GM18867 (cell line): ENCODE results near the gene HIF1AN.
"Not testable (repeated sequence)": the region's sequence is repeated elsewhere in the genome, so short reads cannot be mapped to it uniquely, and the experiment has no call there.

Experiments
- ATAC-seq: cut with Tn5 transposase; IDR thresholded peaks from one replicate; pipeline ENCODE4 v1.9.1; 2021; ENCODE audit warnings: mild to moderate bottlenecking, moderate library complexity; ENCODE audit not compliant: unreplicated experiment

Gene HIF1AN

DNA sequence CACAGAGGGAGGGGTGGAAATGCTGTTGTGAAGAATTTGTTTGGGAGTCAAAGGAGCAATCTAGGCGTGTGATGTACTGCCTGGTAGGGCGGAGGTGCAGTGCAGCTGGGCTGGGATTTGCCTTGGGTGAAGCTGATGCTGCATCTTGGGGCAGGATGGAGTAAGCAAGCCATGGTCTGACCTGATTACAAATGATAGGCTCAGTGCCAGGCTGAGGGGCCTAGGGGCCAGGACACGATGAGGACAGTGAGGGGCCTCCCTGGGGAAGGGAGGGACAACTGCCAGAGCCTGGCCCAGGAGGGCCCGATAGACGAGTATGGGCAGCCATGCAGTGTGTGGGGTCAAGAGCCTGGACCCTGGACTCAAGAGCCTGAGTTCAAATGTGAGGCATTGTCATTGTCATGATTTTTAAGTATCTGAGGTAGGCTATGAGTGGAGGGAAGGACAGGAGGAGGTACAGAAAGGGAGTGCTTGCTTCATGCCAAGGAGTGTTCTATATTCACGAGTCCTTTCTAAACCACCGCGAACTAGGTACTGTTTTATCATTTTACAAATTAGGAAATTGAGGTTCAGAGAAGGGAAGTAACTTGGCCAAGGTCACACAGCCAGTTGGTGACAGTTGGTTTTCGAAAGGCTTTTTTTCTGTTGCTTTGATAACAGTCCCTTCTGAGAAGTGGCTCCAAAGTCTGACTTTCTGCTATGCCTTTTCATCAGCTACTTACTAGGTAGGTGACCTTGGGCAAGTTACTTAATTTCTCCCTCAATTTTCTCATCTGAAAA, 29.7 kb downstream of the HIF1AN start:
- ATAC-seq, result no peak

DNA sequence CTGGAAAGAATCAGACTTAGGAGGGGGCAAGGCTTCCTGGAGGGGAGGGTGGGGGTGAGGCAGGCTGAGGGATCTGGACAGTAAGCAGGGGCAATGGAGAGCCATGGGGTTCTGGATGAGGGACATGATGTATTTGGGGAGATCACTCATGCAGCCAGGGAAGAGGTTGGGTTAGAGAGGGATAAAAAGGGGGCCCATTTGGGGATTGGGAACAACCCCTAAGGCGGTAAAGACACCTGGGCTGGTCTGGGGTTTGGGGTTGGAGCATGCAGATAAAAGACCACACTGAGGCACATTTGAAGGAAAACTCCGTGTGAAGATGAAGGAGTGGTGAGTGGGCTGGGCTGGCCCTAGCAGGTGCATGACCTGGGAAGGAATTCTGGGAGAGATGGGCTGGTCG, 30.8 kb downstream of the HIF1AN start:
- ATAC-seq, result no peak

DNA sequence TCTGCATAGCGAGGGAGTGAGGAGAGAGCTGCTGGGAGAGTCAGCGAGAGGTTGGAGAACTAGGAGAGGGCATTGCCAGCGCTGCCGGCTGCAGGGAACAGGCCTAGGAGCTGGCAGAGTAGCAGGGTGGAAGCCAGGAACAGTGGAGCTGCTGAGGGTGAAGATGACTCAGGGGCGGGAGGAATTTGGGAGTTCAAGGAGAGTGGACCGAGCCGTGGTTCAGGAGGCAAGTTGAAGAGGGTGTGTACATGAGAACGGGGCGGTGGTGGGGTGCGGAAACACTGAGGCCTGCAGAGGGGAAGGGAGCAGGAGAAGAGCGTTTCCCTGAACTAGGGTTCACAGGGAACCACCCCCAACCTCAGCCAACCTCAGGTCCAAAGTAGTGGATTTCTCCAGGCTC, 31.5 kb downstream of the HIF1AN start:
- no peak for ATAC-seq

DNA sequence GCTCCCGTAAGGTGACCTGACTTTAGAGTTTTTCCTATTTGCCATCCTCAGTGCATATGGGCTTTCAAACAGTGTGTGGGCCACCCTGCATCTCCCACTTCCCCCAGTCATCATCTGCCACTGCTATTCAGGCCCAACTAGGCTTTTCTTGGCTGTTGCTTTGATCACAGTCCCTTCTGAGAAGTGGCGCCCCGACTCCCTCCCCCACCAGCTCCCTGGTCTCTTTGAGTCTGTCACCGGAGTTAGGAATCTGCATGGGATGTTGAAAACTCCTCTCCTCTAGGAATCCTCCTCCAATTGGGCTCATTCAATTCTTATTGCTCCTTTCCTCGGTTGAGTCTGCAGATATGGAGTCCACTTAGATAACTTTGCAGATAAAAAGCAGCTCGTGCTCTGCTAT, 32.1 kb downstream of the HIF1AN start:
- ATAC-seq, result no peak

DNA sequence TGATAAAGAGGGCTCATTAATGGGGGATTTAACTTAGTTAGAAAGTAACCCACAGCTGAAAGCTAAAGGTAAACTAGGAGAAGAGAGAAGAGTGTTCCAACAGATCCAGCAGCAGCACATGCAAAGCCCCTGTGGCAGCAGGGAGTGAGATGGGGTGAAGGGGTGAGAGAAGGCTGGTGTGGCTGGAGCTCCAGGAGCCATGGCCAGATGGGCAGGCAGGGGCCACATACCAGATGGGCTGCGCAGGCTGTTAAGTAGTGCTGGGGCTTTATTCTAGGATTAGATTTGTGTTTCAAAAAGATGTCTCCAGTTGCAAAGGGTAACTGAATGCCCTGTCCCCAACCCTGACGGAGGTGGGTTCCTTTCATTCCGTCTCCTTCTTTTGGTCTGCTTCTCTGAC, 33.2 kb downstream of the HIF1AN start:
- no peak for ATAC-seq

DNA sequence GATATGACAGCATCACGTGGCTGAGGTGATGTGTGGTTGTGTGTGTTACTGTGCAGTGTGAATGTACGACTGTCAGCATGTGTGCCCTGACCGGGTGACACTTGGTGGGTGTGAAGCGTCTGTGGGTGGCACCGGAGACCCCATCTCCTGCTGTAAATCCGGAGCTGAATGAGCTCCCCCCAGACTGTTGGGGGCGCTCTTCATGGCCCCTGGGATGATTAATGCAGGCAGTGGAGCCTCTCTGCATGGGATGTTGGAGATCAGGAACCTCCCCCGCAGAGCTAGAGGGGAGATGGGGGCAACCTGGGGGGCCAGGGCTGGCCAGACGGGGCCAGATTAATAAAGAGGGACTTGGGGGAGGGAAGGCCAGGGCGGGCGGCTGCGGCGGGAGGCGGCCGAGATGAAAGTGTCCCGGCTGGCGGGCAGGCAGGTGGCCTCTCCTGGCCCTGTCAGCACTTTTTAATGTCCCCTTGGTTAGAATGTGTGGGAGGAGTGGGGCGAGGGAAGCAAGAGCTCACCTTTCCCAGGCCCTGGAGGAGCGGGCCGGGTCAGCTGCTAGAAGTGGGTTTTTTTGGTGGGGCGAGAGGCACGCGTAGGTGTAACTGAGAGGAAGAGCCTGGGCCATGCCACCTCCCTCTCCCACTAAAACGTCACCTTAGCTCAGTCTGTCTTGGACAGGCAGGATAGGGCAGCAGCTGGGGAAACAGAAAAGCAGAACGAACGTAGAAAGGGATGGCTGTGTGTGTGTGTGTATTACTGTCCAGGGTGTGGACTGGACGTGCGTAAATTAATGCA, 34.1 kb downstream of the HIF1AN start:
- no peak for ATAC-seq

DNA sequence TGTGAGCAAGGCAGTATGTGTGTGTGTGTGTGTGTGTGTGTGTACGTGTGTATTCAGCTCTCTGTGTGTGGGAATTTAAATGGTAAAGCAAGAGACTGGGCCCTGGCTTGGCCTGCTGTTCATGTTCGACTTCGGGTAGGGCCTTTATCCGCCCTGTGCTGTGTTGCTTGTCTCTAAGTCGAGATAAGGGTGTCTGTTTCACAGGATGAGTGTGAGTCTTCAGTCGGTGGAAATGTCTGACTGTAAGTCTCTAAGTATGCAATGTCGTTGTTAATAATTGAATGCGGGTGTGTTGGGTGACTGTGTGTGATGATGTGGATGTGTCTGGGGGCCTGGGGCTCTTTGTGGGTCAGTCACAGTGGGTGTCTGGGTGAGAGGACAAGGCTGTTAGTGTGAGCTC, 34.8 kb downstream of the HIF1AN start:
- ATAC-seq, result no peak

DNA sequence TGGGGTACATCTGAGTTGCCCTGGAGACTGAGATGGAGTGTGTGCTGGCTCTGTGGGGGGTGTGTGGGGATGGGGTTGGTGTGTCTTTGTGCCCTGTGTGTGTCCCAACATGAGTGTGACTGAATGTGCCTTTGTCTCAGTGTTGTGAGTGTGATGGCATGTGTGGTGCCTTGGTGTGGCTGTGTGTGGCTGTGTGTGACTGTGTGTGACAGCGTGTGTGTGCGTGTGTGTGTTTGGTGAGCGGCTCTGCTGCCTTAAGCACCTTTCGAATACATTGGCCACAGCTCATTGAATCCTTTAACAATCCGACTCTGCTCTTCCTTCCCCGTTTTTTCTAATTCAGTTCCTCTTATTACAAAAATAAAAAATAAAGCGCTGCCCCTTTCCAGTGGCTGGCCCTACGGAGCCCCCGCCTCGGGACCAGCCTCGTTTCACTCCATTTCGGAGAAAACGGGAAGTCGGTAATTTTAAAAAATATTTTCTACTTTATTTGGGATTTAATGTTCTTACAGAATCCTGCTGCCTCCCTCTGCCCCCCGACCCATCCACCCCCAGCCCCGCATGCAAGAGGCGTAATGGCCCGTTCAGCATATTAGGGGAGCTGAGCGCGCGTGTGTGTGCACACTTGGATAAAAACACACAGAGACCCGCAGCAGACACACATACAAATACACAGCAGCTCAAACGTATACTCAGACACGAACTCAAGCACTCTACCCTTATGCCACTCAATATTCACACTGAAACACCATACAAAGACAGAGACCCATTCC, 35.5 kb downstream of the HIF1AN start:
- ATAC-seq, result no peak

DNA sequence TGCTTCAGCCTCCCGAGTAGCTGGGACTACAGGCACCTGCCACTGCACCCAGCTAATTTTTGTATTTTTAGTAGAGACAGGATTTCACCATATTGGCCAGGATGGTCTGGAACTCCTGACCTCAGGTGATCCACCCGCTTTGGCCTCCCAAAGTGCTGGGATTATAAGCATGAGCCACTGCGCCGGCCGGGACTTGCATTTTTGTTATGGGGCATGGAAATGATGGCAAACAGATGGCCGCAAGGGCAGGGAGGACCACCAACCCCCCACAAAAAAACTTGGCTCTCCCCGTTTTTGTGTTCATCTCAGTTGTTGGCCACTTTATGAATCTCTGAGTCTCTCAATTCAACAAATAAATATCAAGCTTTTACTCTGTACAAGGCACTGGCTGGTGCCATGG, 39.4 kb downstream of the HIF1AN start:
- ATAC-seq, result not testable (repeated sequence)

DNA sequence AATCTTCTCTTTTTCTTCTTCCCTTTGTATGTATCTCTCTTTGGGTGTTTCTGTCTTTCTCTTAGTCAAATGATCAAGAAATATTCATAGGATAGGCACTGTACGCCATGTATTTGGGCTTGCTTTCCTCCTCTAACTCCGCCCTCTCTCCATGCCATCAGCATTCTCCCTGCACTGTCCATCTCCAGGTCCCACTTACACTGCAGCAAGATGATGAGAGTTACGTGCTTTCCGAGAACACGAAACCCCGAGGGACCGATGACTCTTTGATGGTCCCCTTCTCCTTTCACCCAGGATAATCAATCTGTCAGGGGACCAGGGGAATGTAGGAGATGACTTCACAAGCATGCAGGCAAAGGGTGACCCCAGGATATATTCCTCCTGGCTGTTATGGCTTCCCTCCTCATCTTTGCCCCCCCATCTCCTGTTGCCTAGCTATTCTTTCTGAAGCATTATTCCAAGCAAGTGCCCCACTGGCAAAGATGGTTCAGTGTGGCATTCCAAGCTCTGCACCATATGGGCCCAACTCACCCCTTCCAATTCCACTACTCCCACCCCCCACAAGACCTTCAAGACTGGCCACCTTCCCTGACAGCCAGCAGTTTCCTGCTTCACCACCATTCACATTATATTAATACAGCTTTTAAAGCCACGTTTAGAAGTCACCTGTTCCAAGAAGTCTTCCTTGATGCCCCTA, 40.0 kb downstream of the HIF1AN start:
- ATAC-seq, result no peak

DNA sequence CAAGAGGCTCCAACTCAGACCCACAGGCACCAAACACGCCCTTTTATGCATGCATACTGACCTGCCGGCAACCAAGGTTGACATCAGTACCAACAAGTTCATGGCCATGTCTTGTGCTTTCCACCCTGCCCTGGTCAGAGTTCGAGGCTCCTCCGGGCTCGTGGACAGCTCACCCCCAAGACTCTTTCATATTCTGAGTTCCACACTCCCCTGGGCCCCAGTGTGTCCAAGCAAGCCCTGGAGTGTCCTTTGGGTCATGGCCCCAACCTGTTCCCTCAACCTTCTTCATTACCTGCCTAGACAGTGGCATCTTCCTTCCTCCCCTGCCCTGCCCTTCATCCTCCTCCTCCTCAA, 40.5 kb downstream of the HIF1AN start:
- no peak for ATAC-seq

DNA sequence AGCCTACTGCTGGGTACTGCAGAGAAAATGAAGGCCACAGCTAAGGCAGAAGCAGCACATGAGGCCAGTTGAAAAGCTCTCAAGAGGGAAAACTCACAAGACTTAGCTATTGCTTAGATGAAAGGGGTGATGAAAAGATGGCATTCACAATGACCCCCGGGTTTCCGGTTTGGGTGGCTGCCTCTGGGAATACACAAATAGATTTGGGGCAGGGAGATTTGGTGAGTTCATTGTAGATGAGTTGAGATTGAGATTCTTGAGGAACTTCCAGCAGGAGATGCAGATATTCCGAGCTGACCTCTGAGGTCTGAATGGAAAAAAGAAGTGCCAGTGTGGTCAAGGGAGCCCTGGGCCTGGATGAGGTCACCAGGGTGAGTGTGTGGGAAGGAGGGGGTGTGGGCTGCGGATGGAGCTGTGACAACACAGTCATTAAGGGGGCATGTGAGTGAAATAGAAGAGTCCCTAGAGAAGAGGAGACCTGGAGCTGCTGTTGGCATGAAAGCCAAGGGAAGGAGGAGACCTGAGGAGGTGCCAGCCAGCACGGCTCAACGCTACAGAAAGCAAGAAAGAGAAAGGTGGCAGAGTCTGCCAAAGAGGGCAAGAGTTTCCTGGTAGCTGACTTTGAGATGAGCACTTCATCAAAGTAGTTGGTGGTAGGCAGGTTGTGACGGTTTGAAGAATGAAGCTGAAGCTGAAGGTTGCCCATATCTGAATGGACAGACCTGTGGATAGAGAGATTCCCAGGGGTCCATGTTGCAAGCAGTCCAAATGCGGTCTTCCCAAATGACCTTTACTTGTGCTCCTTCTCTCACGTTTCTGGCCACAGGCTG, 43.7 kb downstream of the HIF1AN start:
- no peak for ATAC-seq

DNA sequence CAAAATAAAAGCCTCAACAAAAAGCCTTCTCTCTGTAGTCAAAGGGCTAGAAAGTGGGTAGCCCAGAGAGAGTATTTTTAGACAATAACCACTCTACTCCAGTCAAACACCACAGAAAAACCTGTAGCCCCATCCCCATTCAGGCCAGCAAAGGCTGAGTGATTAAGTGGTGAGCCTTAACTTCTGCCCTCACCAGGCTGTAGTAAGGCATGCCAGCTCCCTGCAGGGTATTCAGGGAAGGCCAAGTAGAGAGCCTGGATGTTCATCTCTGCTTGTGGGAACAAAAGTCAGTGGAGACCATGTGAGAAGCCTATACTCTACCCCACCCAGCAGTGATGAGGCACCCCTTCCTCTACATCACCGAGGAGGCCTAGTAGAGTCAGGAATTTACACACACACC, 51.2 kb downstream of the HIF1AN start:
- no peak for ATAC-seq

DNA sequence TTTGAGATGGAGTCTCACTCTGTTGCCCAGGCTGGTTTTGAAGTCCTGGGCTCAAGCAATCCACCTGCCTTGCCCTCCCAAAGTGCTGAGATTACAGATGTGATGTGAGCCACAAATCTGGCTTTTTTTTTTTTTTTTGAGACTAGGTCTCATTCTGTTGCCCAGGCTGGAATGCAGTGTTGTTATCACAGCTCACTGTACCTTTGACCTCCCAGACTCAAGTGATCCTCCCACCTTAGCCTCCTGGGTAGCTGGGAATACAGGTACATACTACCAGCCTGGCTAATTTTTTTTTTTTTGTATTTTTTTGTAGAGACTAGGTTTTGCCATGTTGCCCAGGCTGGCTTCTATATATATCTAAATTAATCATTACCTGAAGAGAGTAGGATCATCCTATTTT, 62.4 kb downstream of the HIF1AN start:
- no peak for ATAC-seq

DNA sequence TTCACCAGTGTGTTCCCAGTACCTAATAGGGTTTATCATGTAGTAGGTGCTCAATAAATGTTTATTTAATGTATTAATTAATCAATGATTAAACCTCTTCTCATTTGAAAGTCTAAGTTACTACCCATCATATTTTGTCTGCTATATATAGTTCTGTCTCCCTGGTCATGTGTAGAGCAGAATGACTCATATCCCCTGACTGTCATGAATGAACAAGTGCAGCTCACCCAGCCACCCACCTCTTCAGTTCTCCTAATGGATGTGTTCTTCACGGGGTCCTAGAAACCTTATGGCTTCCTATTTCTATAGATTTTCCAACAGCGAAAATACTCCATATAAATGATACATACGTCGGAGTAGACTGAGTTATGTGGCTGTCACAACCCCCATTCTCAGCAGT, 64.5 kb downstream of the HIF1AN start:
- ATAC-seq, result no peak

DNA sequence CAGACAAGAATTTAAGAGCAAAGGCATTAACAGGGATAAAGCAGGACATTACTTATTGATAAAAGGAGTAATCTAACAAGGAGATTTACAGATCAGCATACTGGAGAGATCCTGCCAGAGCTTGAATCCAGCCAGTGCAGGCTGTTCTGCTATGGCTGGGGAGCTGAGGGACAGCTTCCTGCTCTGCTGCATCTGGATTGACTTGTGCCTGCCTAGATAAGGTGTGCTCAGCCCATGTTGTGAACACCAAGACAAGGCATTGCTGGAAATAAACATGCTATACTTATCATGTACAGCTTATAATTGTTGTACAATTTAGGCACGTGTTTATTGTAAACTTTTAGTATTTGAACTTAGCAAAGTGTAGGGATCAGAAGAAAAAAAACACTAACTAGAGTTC, 71.7 kb downstream of the HIF1AN start:
- no peak for ATAC-seq
